ENCODE data around the gene FANCI. TPM values are rescaled to one million over a fixed set of nuclear protein-coding genes. Genes with fewer than 3 reads are reported as not detected.

The FANCI gene
- total RNA-seq, 1 experiment from 2014 or later: 60.3 TPM

- no peaks in the 10 kb centered on the region for H3K4me1 ChIP-seq (ENCODE audit: low read length)
- no peak overlapping the region for H3K4me3 ChIP-seq (ENCODE audit: low read length)
- peaks cover 12% of the 10 kb centered on the region for H3K79me2 ChIP-seq (ENCODE audit: low read length)
- no peak overlapping the region for H3K27ac ChIP-seq (ENCODE audit: low read length)
- H3K9ac ChIP-seq (ENCODE audit: low read length): no peak overlapping the region
- no peak overlapping the region for H2AFZ ChIP-seq (ENCODE audit: low read length)
- H3K27me3 ChIP-seq (ENCODE audit: low read length): no peaks in the 10 kb centered on the region
- H3K9me3 ChIP-seq (ENCODE audit: low read length): no peaks in the 10 kb centered on the region
- H3K9me2 ChIP-seq (replicated peaks; ENCODE audit: insufficient read depth, low read length): no peaks in the 10 kb centered on the region
- H3K4me2 ChIP-seq (ENCODE audit: low read depth, low read length, poor library complexity, severe bottlenecking): no peak overlapping the region
- DNase-seq: no peak
- H4K20me1 ChIP-seq (ENCODE audit: insufficient read depth, low read depth, low read length): peaks cover 42% of the 10 kb centered on the region
- H3K36me3 ChIP-seq (ENCODE audit: insufficient read depth, low read length): peaks cover 46% of the 10 kb centered on the region; the same call in 1 of the 2 replicates
These were observed 81.4 kb downstream of the FANCI start for GRCh38 chr15:89325039-89325803.

DNA sequence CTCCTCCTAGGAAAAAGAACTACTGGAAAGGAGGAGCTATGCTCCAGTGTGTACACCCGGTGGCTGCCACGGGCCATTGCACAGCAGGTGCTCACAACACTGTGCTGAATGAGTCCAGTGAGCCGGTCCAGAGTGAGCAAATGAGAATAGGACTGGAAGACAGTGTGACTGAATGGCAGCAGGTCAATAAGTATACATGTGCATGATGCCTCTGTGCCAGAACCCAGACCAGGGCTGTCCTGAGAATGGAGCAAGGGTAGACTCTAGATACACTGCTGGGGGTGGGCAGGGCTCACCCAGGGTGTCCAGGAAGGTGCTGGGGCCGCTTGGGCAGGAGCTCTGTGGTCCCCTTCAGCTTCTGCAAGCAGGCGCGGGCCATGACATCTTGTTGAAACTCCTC, 82.5 kb downstream of the FANCI start:
- H3K9me2 ChIP-seq (replicated peaks; ENCODE audit: insufficient read depth, low read length): no peaks in the 10 kb centered on the region
- no peak overlapping the region for H3K4me3 ChIP-seq (ENCODE audit: low read length)
- peaks cover 49% of the 10 kb centered on the region; the same call in 1 of the 2 replicates for H3K36me3 ChIP-seq (ENCODE audit: insufficient read depth, low read length)
- no peak overlapping the region for H3K27ac ChIP-seq (ENCODE audit: low read length)
- peaks cover 50% of the 10 kb centered on the region for H4K20me1 ChIP-seq (ENCODE audit: insufficient read depth, low read depth, low read length)
- H3K79me2 ChIP-seq (ENCODE audit: low read length): peaks cover 23% of the 10 kb centered on the region
- H3K27me3 ChIP-seq (ENCODE audit: low read length): no peaks in the 10 kb centered on the region
- H3K4me1 ChIP-seq (ENCODE audit: low read length): peaks cover under 1% of the 10 kb centered on the region; the same call in 1 of the 2 replicates
- H3K9ac ChIP-seq (ENCODE audit: low read length): no peak overlapping the region
- H3K9me3 ChIP-seq (ENCODE audit: low read length): no peaks in the 10 kb centered on the region
- no peak overlapping the region for H3K4me2 ChIP-seq (ENCODE audit: low read depth, low read length, poor library complexity, severe bottlenecking)
- H2AFZ ChIP-seq (ENCODE audit: low read length): no peak overlapping the region
- no peak for DNase-seq

DNA sequence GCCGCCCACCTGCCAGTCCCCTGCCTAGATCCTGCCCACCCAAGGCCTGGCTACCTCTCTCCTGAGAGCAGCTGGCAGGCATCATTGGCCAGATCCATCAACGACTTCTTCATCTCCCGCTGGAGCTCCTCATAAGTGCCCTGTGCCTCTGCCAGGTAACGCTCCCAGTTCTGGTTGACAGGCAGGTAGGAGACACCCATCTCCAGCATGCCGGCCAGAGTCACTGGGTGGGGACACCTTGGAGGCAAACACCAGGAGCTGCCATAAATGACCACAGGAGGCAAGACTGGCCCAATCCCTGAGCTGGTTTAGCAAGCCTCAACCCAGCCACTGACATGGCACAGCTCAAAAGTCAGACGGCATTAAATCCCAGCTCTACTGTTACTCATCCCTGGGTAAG, 83.3 kb downstream of the FANCI start:
- Histone ChIP-seq H3K9ac (ENCODE audit: low read length) (no peak overlapping the region), H3K27me3 (ENCODE audit: low read length) (no peaks in the 10 kb centered on the region), H3K36me3 (ENCODE audit: insufficient read depth, low read length) (peaks cover 54% of the 10 kb centered on the region; the same call in 1 of the 2 replicates), H3K9me3 (ENCODE audit: low read length) (no peaks in the 10 kb centered on the region), H4K20me1 (ENCODE audit: insufficient read depth, low read depth, low read length) (peaks cover 54% of the 10 kb centered on the region), H3K27ac (ENCODE audit: low read length) (no peak overlapping the region), H3K4me3 (ENCODE audit: low read length) (no peak overlapping the region), H3K79me2 (ENCODE audit: low read length) (peaks cover 31% of the 10 kb centered on the region), H3K4me2 (ENCODE audit: low read depth, low read length, poor library complexity, severe bottlenecking) (no peak overlapping the region), H3K9me2 (replicated peaks; ENCODE audit: insufficient read depth, low read length) (no peaks in the 10 kb centered on the region), H3K4me1 (ENCODE audit: low read length) (peaks cover 8% of the 10 kb centered on the region; the same call in 1 of the 2 replicates), H2AFZ (ENCODE audit: low read length) (no peak overlapping the region)
- DNase-seq: no peak

DNA sequence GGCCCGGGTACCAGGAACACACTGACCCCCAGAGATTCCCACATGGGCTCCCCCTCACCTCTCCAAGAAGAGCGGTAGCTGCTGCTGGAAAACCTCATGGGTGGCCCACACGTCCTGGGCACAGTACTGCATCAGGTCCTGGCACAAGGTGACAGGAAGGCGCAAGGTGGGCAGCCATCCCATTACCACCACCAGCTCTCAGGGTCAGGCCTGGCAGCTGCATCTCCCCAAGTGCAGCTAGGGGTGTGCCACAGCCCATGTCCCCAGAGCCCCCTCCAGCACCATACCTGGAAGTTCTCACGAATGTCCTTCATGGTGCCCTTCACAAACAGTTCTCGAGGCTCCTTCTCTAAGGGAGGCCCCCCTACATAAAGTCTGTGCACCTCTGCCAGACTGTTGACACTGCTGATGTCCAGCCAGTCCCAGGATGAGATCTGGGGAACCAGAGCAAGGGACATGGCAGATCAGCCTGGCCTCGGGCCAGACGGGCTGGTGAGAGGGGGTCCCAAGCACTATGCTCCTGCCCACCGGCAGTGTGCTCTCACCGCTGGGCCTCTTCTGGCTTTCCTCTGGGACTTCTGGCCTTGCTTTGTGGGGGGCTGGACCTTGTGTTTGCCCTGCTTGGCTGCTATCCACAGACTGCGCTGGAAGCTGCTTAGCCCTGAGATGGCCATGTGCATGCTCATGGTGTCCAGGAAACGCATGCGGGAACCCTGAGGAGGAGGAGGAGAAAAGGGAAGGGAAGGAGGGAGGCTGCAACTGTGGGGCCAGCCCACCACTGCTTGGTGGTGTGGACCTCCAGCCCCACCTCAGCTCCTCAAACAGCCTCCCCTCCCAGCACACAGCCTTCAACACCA, 84.8 kb downstream of the FANCI start:
- Histone ChIP-seq H3K4me2 (ENCODE audit: low read depth, low read length, poor library complexity, severe bottlenecking) (no peak overlapping the region), H3K4me1 (ENCODE audit: low read length) (peaks cover 22% of the 10 kb centered on the region), H3K36me3 (ENCODE audit: insufficient read depth, low read length) (peaks cover 58% of the 10 kb centered on the region; the same call in 1 of the 2 replicates), H3K9me2 (replicated peaks; ENCODE audit: insufficient read depth, low read length) (no peaks in the 10 kb centered on the region), H3K27ac (ENCODE audit: low read length) (no peak overlapping the region), H3K9me3 (ENCODE audit: low read length) (no peaks in the 10 kb centered on the region), H2AFZ (ENCODE audit: low read length) (no peak overlapping the region), H3K4me3 (ENCODE audit: low read length) (no peak overlapping the region), H3K79me2 (ENCODE audit: low read length) (peaks cover 46% of the 10 kb centered on the region), H3K27me3 (ENCODE audit: low read length) (no peaks in the 10 kb centered on the region), H3K9ac (ENCODE audit: low read length) (no peak overlapping the region), H4K20me1 (ENCODE audit: insufficient read depth, low read depth, low read length) (peaks cover 58% of the 10 kb centered on the region)
- DNase-seq: no peak

DNA sequence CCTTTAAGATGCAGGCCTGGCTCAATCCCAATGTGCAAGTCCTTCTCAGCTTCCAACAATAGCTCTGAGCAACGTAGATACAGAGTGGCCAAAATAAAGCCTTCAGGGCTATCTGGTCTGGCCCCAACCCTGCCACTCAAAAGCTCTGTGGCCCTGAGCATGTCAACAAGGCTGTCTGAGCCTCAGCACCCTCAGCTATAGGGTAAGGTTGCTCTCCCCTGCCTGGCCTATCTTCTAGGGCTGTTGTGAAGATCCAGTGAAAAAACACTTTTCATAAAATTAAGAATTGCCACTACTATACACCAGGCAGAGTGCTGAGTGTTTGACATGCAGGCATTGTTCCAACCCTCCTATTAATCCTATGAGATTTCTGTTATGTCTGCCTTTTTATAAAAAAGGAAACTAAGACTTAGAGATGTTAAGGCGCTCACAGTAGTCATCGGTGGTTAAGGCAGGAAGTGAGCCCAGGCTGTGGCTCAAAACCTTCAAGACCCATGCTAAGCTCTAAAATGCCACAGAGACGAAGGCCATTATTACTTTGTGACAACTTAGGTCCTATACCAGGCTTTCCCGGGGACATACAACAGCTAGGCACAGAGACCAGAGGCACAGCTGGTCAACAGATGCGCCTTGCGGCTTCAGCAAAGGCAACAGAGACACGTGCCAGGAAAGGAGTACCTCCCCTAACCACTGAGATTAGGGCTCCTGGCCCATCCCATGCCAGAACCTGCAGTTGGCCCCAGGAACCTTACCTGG, 85.7 kb downstream of the FANCI start:
- H3K27ac ChIP-seq (ENCODE audit: low read length): no peak overlapping the region

DNA sequence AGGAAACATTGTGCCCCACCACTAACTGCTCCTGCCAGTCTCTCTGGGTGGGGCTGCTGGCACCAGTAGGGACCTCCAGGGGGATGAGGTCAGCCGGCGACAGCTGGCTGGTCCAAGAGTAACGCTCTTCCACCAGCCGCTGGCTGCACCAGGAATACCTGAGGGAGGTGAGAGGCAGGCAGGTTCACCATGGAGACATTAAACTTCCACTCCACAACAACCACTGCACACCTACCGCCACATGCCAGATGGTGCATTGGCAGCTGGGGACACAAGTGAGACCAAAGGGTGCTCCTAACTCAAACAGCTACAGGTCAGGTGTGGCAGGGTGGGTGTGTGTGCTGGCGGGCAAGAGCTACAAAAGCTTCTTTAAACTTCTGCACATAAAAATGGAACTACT, 86.3 kb downstream of the FANCI start:
- no peaks in the 10 kb centered on the region for H3K27me3 ChIP-seq (ENCODE audit: low read length)
- H3K4me2 ChIP-seq (ENCODE audit: low read depth, low read length, poor library complexity, severe bottlenecking): no peak overlapping the region
- peaks cover 53% of the 10 kb centered on the region for H3K79me2 ChIP-seq (ENCODE audit: low read length)
- no peak overlapping the region for H2AFZ ChIP-seq (ENCODE audit: low read length)
- H3K27ac ChIP-seq (ENCODE audit: low read length): no peak overlapping the region
- H3K4me1 ChIP-seq (ENCODE audit: low read length): peaks cover 26% of the 10 kb centered on the region
- no peaks in the 10 kb centered on the region for H3K9me2 ChIP-seq (replicated peaks; ENCODE audit: insufficient read depth, low read length)
- no peak overlapping the region for H3K4me3 ChIP-seq (ENCODE audit: low read length)
- peaks cover 58% of the 10 kb centered on the region; the same call in 1 of the 2 replicates for H3K36me3 ChIP-seq (ENCODE audit: insufficient read depth, low read length)
- H4K20me1 ChIP-seq (ENCODE audit: insufficient read depth, low read depth, low read length): peaks cover 63% of the 10 kb centered on the region
- H3K9me3 ChIP-seq (ENCODE audit: low read length): no peaks in the 10 kb centered on the region
- no peak overlapping the region for H3K9ac ChIP-seq (ENCODE audit: low read length)
- no peak for DNase-seq

More for the DNA sequence above, 85.7 kb downstream of the FANCI start:
- H3K36me3 ChIP-seq (ENCODE audit: insufficient read depth, low read length): peaks cover 58% of the 10 kb centered on the region; the same call in 1 of the 2 replicates
- H3K4me3 ChIP-seq (ENCODE audit: low read length): no peak overlapping the region
- H3K4me1 ChIP-seq (ENCODE audit: low read length): peaks cover 24% of the 10 kb centered on the region
- H3K4me2 ChIP-seq (ENCODE audit: low read depth, low read length, poor library complexity, severe bottlenecking): no peak overlapping the region
- no peaks in the 10 kb centered on the region for H3K27me3 ChIP-seq (ENCODE audit: low read length)
- H3K9me2 ChIP-seq (replicated peaks; ENCODE audit: insufficient read depth, low read length): no peaks in the 10 kb centered on the region
- H2AFZ ChIP-seq (ENCODE audit: low read length): no peak overlapping the region
- H3K79me2 ChIP-seq (ENCODE audit: low read length): peaks cover 53% of the 10 kb centered on the region
- H3K9ac ChIP-seq (ENCODE audit: low read length): no peak overlapping the region
- no peaks in the 10 kb centered on the region for H3K9me3 ChIP-seq (ENCODE audit: low read length)
- H4K20me1 ChIP-seq (ENCODE audit: insufficient read depth, low read depth, low read length): peaks cover 63% of the 10 kb centered on the region
- no peak for DNase-seq

GRCh38 chr15:89330881-89331595, 87.3 kb downstream of the FANCI start:
- Histone ChIP-seq H3K9me2 (replicated peaks; ENCODE audit: insufficient read depth, low read length) (no peaks in the 10 kb centered on the region), H3K79me2 (ENCODE audit: low read length) (peaks cover 53% of the 10 kb centered on the region)

More at GRCh38 chr15:89330881-89331595, 87.3 kb downstream of the FANCI start:
- peaks cover 63% of the 10 kb centered on the region for H4K20me1 ChIP-seq (ENCODE audit: insufficient read depth, low read depth, low read length)
- no peaks in the 10 kb centered on the region for H3K9me3 ChIP-seq (ENCODE audit: low read length)
- peaks cover 58% of the 10 kb centered on the region; the same call in 1 of the 2 replicates for H3K36me3 ChIP-seq (ENCODE audit: insufficient read depth, low read length)
- no peak overlapping the region for H3K27ac ChIP-seq (ENCODE audit: low read length)
- no peak for DNase-seq
- H3K27me3 ChIP-seq (ENCODE audit: low read length): no peaks in the 10 kb centered on the region
- no peak overlapping the region for H3K4me2 ChIP-seq (ENCODE audit: low read depth, low read length, poor library complexity, severe bottlenecking)
- no peak overlapping the region for H3K9ac ChIP-seq (ENCODE audit: low read length)
- H2AFZ ChIP-seq (ENCODE audit: low read length): no peak overlapping the region
- H3K4me3 ChIP-seq (ENCODE audit: low read length): no peak overlapping the region
- peaks cover 35% of the 10 kb centered on the region for H3K4me1 ChIP-seq (ENCODE audit: low read length)
